Bone marrow (tissue), 2 donors: Measurements from ENCODE around the gene ARL5A.
"Not testable (repeated sequence)": the region's sequence is repeated elsewhere in the genome, so short reads cannot be mapped to it uniquely, and the experiment has no call there.

Experiments
- DNase-seq, 2 donors: peaks; one replicate each; lab custom pipeline; 2025; lab: John Stamatoyannopoulos, UW

ARL5A gene

GRCh38 chr2:151795646-151796240 is 32.5 kb downstream of the ARL5A start:
- DNase-seq, result no peak

GRCh38 chr2:151794422-151794821 is 33.8 kb downstream of the ARL5A start:
- DNase-seq, result not testable (repeated sequence)

- DNase-seq, result no peak
These were observed 35.1 kb downstream of the ARL5A start for GRCh38 chr2:151793123-151793522.

- no peak for DNase-seq
These were observed 35.6 kb downstream of the ARL5A start for GRCh38 chr2:151792589-151792988.

GRCh38 chr2:151791545-151791944 is 36.7 kb downstream of the ARL5A start:
- DNase-seq, result no peak

GRCh38 chr2:151790689-151791088 is 37.5 kb downstream of the ARL5A start:
- no peak for DNase-seq

- DNase-seq, result no peak
These were observed 39.0 kb downstream of the ARL5A start for GRCh38 chr2:151789055-151789834.

GRCh38 chr2:151786483-151786882 is 41.7 kb downstream of the ARL5A start:
- no peak for DNase-seq

- no peak for DNase-seq
These were observed 42.1 kb downstream of the ARL5A start for GRCh38 chr2:151786077-151786476.

- DNase-seq, result no peak
These were observed 45.1 kb downstream of the ARL5A start for GRCh38 chr2:151783133-151783520.

GRCh38 chr2:151782378-151783132 is 45.7 kb downstream of the ARL5A start:
- DNase-seq, result no peak

GRCh38 chr2:151781642-151782041 is 46.6 kb downstream of the ARL5A start:
- DNase-seq, result no peak

GRCh38 chr2:151780938-151781337 is 47.3 kb downstream of the ARL5A start:
- DNase-seq, result no peak

- DNase-seq, result no peak
These were observed 50.3 kb downstream of the ARL5A start for GRCh38 chr2:151777935-151778334.

GRCh38 chr2:151777487-151777886 is 50.7 kb downstream of the ARL5A start:
- DNase-seq, result no peak

GRCh38 chr2:151776367-151776766 is 51.9 kb downstream of the ARL5A start:
- DNase-seq, result no peak

- no peak for DNase-seq
These were observed 53.0 kb downstream of the ARL5A start for GRCh38 chr2:151775057-151775740.

GRCh38 chr2:151774506-151774905 is 53.7 kb downstream of the ARL5A start:
- no peak for DNase-seq

GRCh38 chr2:151771599-151772358 is 56.4 kb downstream of the ARL5A start:
- DNase-seq, result no peak

- DNase-seq, result no peak
These were observed 57.2 kb downstream of the ARL5A start for GRCh38 chr2:151770995-151771394.

GRCh38 chr2:151769606-151770005 is 58.6 kb downstream of the ARL5A start:
- no peak for DNase-seq

GRCh38 chr2:151767536-151767935 is 60.7 kb downstream of the ARL5A start:
- no peak for DNase-seq
